GM19099 (cell line): ENCODE results near the gene MAML3.

Experiments
- POLR2A ChIP-seq: IDR thresholded peaks from 3 replicates; pipeline ENCODE4 v1.6.1; 2011; ENCODE audit warnings: low read depth; ENCODE audit not compliant: insufficient read length; ENCODE audit errors: extremely low read depth

Gene MAML3

DNA sequence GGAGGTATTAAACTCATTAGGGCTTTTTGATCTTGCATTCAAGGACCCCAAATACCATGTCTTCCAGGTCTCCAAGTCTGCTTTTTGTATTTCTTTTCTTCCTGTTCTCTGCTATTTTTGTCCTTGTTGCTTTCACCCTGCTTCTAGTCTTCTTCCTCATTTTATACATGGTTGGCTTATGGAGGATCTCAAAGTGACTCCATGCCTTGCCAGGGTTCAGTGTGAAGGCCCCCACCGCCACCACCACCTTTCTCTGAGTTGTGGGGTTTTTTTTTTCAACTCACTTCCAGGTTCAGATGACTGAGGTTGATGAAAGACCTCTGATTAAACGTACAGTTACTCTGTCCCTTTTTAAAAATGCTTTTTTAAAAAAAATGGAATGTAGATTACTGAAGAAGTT is 96.3 kb downstream of the MAML3 start:
- no peak for TF ChIP-seq POLR2A

- TF ChIP-seq POLR2A: no peak
Observed at GRCh38 chr4:140056015-140056414, 98.0 kb downstream of the MAML3 start.

DNA sequence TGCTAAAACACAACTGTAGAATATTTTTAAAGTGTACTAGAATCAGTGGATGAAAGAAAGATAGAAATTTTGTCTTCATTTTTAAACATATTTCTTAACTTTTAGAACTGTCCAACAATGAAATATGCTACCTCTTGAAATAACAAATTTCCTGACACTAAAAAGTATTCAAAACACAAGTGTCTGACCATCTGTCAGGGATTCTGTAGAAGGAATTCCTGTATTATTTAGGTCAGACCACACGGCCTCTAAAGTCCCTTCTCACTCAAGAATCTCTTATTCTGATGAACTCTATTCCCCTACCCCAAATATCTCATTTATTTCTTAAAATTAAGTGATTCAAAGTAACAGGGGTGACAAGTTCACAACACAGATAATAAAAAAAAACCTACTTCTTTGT is 99.1 kb downstream of the MAML3 start:
- TF ChIP-seq POLR2A: no peak

DNA sequence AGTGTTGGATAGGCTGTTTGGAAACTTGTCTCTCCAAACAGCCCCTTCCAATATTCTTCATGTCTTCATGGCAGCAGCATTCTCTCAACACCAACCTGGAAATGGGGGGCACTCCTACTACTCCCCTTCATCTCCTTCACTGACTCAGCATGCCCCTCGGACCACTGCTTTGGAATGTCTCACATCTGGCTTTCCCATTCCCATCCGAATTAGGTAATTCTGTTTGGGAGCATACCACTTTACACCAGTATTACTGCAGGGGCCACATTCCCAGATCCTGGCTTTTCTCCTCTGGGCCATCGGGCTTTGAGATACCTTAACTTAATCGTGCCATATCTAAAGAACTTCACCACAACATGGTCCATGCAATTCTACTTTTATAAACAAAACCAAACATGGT is 100.8 kb downstream of the MAML3 start:
- TF ChIP-seq POLR2A: no peak

DNA sequence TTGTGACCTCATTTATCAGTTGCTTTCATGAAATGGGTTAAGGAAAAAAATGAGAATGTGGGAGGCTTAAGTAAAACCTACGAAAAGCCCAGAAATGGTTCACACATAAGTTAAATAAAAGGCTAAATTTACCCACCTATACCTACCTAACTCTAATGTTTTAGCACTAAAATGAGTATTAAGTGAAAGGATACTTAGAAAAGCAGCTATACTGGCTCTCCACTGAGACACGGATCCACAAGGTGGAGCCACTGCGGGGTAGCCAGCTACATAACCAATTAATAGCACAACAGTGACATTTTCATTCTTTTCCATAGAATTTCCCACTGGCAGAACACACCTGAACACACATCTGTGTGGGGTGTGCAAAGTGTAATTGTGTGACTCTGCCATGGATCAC is 101.9 kb downstream of the MAML3 start:
- no peak for TF ChIP-seq POLR2A

DNA sequence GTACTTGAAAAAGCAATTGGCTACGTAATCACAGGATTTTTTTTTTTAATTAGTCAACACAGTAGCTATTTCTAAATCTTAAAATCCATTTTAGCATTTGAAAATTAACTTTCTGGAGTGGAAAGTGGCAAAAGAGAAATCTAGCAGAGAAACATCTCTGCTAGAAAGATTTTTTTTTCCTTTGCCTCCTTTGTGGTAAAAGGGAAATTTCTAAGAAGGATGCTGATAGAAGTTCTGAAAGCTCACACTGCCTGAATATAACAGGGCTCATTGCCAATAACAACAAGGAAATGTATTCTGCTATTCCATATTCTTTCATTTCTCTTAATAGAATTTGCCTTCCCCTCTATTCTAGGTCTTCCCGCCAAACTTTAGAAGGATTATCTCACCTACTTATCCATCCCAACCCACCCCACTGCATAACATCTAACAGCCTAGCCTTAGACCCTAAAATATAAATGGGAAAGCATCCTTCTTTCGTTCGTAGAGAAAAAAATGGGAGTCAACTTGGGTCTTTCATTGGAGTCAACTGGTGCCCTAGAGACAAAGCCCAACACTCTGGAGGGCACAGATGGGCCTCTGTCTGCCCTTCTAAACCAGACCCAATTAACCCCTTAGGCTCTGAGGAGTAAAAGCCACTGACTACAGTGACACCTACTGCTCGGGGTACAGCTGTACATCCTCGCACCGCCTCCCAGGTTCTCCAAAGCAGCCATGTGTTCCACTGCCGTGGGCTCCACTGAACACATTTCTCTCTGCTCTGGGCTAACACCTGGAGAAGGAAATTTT is 103.9 kb downstream of the MAML3 start:
- no peak for TF ChIP-seq POLR2A

DNA sequence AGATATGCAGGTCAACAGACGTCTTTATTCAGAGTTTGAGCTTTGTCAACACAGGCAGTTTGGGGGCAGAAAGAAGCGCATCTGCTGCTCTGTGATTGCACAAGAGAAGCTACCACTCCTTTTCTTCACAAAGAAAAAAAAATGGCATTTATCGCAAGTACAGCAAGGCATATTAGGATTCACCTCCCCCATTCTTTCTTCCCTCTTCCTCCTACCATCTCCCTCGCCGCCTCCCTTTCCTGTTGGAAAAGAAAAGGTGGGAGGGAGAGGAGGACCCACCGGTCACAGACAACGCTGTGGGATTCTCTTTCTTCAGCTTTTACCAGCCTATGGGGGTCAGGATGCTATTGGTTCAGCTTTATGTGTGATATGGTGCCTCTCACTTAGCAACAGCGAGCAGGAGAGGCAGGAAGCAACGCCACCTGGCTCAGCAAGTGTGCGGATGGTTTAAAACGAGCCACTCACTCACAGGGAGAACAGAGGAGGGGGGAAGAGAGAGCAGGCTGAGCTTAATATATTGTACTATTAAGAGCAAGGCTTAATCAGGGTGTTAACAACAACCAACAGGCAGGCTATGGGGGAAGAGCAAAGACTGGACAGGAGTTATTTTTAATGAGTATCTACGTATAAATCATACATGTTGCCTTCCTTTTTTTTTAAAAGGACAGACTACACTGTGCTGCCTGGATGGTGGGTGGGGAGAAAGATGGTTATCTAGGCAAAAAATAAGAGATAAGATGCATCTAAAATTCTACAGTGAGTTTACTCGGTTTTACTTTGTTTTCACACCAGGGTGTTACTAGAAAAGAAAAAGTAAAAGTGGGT is 104.7 kb downstream of the MAML3 start:
- TF ChIP-seq POLR2A: no peak

GRCh38 chr4:140048419-140048995 is 105.5 kb downstream of the MAML3 start:
- no peak for TF ChIP-seq POLR2A

- TF ChIP-seq POLR2A: no peak
Observed at GRCh38 chr4:140047786-140048185, 106.2 kb downstream of the MAML3 start.

- no peak for TF ChIP-seq POLR2A
Observed at GRCh38 chr4:140047017-140047640, 106.9 kb downstream of the MAML3 start.

- no peak for TF ChIP-seq POLR2A
Observed at GRCh38 chr4:140046543-140046942, 107.4 kb downstream of the MAML3 start.

DNA sequence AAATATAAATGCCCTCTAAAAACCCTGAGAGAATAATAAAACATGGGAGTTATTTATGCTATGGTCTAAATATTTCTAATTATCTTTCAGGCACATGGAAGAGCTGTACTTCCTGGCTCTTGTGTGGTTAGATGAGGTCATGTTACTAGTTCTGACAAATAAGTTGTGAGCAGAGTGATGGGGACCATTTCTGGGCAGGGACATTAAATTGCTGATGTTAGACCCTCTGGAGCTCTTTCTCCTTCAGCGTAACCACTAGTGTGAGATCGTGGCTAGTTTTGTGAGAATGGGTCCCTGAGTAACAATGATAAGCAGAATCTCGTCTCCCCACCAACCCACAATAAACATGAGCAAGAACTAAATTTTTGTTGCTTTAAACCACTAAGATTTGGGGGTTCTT is 108.0 kb downstream of the MAML3 start:
- no peak for TF ChIP-seq POLR2A

GRCh38 chr4:140044337-140044902 is 109.6 kb downstream of the MAML3 start:
- TF ChIP-seq POLR2A: no peak

- TF ChIP-seq POLR2A: no peak
Observed at GRCh38 chr4:140042634-140043033, 111.3 kb downstream of the MAML3 start.

GRCh38 chr4:140038031-140038533 is 115.9 kb downstream of the MAML3 start:
- TF ChIP-seq POLR2A: no peak
